Mesenchymal stem cell (in vitro differentiated cells and primary cell): ENCODE data around the gene ARSA.
A peak's percentile ranks its signal among the peaks of the same experiment; 100 is the strongest.
"Not testable (repeated sequence)": the region's sequence is repeated elsewhere in the genome, so short reads cannot be mapped to it uniquely, and the experiment has no call there.

Experiments
- DNase-seq: peaks from one replicate; pipeline ENCODE4 v3.0.0-alpha.2; 2013
- H2AFZ ChIP-seq: one replicate; pipeline ENCODE4 v1.6.1; 2013; ENCODE audit warnings: low read depth, mild to moderate bottlenecking, control low read depth, inconsistent platforms, low read length, moderate library complexity
- H2AK5ac ChIP-seq: 2 replicates; pipeline ENCODE4 v1.6.1; 2013; ENCODE audit warnings: low read length, moderate library complexity, mild to moderate bottlenecking, inconsistent platforms; ENCODE audit not compliant: severe bottlenecking
- H2BK120ac ChIP-seq: one replicate; pipeline ENCODE4 v1.6.1; 2013; ENCODE audit warnings: low read depth, mild to moderate bottlenecking, inconsistent platforms, low read length, moderate library complexity
- H2BK12ac ChIP-seq, 2 experiments: one replicate each; pipeline ENCODE4 v1.6.1; 2013; ENCODE audit warnings: inconsistent platforms in 2 of 2, low read length in 2 of 2, mild to moderate bottlenecking in 2 of 2, moderate library complexity in 2 of 2, control low read depth in 1 of 2
- H2BK15ac ChIP-seq: one replicate; pipeline ENCODE4 v1.6.1; 2013; ENCODE audit warnings: mild to moderate bottlenecking, low read depth, inconsistent platforms; ENCODE audit not compliant: poor library complexity, severe bottlenecking
- H2BK5ac ChIP-seq: 2 replicates; pipeline ENCODE4 v1.6.1; 2013; ENCODE audit warnings: low read depth, mild to moderate bottlenecking, low read length, control low read depth, inconsistent platforms; ENCODE audit not compliant: poor library complexity, severe bottlenecking
- H3K14ac ChIP-seq, 2 experiments: one replicate each; pipeline ENCODE4 v1.6.1; 2013; ENCODE audit warnings: inconsistent platforms in 2 of 2, low read length in 2 of 2, control low read depth in 1 of 2, mild to moderate bottlenecking in 1 of 2, moderate library complexity in 1 of 2
- H3K18ac ChIP-seq, 2 experiments: one replicate each; pipeline ENCODE4 v1.6.1; 2013; ENCODE audit warnings: inconsistent platforms in 2 of 2, low read length in 2 of 2, control low read depth in 1 of 2, low read depth in 1 of 2, mild to moderate bottlenecking in 1 of 2
- H3K23ac ChIP-seq, 2 experiments: one replicate each; pipeline ENCODE4 v1.6.1; 2013; ENCODE audit warnings: inconsistent platforms in 2 of 2, low read length in 2 of 2, mild to moderate bottlenecking in 2 of 2, moderate library complexity in 2 of 2, control low read depth in 1 of 2
- H3K27ac ChIP-seq: 2 replicates; pipeline ENCODE4 v1.5.1; 2013; ENCODE audit warnings: mild to moderate bottlenecking, moderate library complexity, low read length, control low read depth, inconsistent platforms; ENCODE audit not compliant: poor library complexity, severe bottlenecking
- H3K27me3 ChIP-seq, 2 experiments: 2 replicates each; pipeline versions ENCODE4 v1.6.1 to v1.7.0; 2013; ENCODE audit warnings: low read length in 2 of 2, mild to moderate bottlenecking in 2 of 2, moderate library complexity in 2 of 2, control low read depth in 1 of 2, inconsistent platforms in 1 of 2; ENCODE audit not compliant: control insufficient read depth in 1 of 2, insufficient read depth in 1 of 2
- H3K36me3 ChIP-seq, 2 experiments: 2 replicates each; pipeline versions ENCODE4 v1.6.1 to v1.7.0; 2013; ENCODE audit warnings: low read length in 2 of 2, control low read depth in 1 of 2, inconsistent platforms in 1 of 2, low read depth in 1 of 2, mild to moderate bottlenecking in 1 of 2; ENCODE audit not compliant: insufficient read depth in 2 of 2, control insufficient read depth in 1 of 2
- H3K4ac ChIP-seq, 2 experiments: one replicate each; pipeline ENCODE4 v1.6.1; 2013; ENCODE audit warnings: inconsistent platforms in 2 of 2, low read length in 2 of 2, mild to moderate bottlenecking in 2 of 2, moderate library complexity in 2 of 2, control low read depth in 1 of 2, low read depth in 1 of 2
- H3K4me1 ChIP-seq: 2 replicates; pipeline ENCODE4 v1.6.1; 2013; ENCODE audit warnings: low read depth, low read length, control low read depth; ENCODE audit not compliant: control insufficient read depth, insufficient read depth
- H3K4me2 ChIP-seq: 2 replicates; pipeline ENCODE4 v1.6.1; 2013; ENCODE audit warnings: low read length, mild to moderate bottlenecking, inconsistent platforms; ENCODE audit not compliant: poor library complexity, severe bottlenecking
- H3K4me3 ChIP-seq, 2 experiments: 2 replicates each; pipeline versions ENCODE4 v1.5.1 to v1.7.0; 2013; ENCODE audit warnings: low read length in 2 of 2, mild to moderate bottlenecking in 2 of 2, control low read depth in 1 of 2, low read depth in 1 of 2; ENCODE audit not compliant: insufficient read depth in 1 of 2
- H3K79me1 ChIP-seq: replicated peaks from 2 replicates; pipeline ENCODE4 v1.6.1; 2013; ENCODE audit warnings: mild to moderate bottlenecking, control low read depth, low read length, inconsistent platforms; ENCODE audit not compliant: poor library complexity, severe bottlenecking
- H3K9ac ChIP-seq: 2 replicates; pipeline ENCODE4 v1.7.0; 2013; ENCODE audit warnings: mild to moderate bottlenecking, low read length, moderate library complexity
- H3K9me3 ChIP-seq: 2 replicates; pipeline ENCODE4 v1.7.0; 2013; ENCODE audit warnings: mild to moderate bottlenecking, low read length; ENCODE audit not compliant: control insufficient read depth
- H4K8ac ChIP-seq: one replicate; pipeline ENCODE4 v1.6.1; 2013; ENCODE audit warnings: inconsistent platforms, mild to moderate bottlenecking, low read length, moderate library complexity
- H4K91ac ChIP-seq: one replicate; pipeline ENCODE4 v1.6.1; 2013; ENCODE audit warnings: mild to moderate bottlenecking, low read length, inconsistent platforms
- WGBS: methylation state at CpG from one replicate; pipeline ENCODE4 v1.1.7; 2013; ENCODE audit warnings: mixed read lengths; 5-methylcytosine and 5-hydroxymethylcytosine counted together

The ARSA gene

GRCh38 chr22:50660306-50660705, 32.4 kb upstream of the ARSA start:
- Histone ChIP-seq H2BK5ac (no peak overlapping the region), H3K4ac (no peak overlapping the region), H2BK12ac (no peak overlapping the region), H3K4me3 (no peak overlapping the region), H3K79me1 (no peaks in the 10 kb centered on the region), H2AK5ac (no peak overlapping the region), H3K23ac (no peak overlapping the region), H3K27ac (no peak overlapping the region), H3K18ac (no peak overlapping the region), H3K36me3 (no peaks in the 10 kb centered on the region), H3K4me2 (no peak overlapping the region), H3K9ac (no peak overlapping the region), H3K4me1 (peaks cover 9% of the 10 kb centered on the region), H2BK120ac (no peak overlapping the region), H4K8ac (no peak overlapping the region), H3K27me3 (peaks cover 0 to 3% of the 10 kb centered on the region in 2 experiments), H3K9me3 (no peaks in the 10 kb centered on the region), H4K91ac (no peak overlapping the region), H2AFZ (no peak overlapping the region), H3K14ac (no peak overlapping the region), H2BK15ac (no peak overlapping the region)
- DNase-seq = no peak

DNA sequence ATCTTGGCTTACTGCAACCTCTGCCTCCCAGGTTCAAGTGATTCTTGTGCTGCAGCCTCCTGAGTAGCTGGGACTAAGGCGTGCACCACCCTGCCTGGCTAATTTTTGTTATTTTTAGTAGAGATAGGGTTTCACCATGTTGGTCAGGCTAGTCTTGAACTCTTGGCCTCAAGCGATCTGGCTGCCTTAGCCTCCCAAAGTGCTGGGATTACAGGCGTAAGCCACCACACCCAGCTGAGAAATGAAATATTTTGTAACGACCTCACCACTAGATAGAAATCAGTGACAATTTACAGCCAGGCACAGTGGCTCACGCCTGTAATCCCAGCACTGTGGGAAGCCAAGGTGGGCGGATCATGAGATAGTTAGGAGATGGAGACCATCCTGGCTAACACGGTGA, 31.8 kb upstream of the ARSA start:
- not testable (repeated sequence) for H3K79me1 ChIP-seq, H3K4me3 ChIP-seq, H3K9ac ChIP-seq, H2AK5ac ChIP-seq, H3K4me1 ChIP-seq, H2AFZ ChIP-seq, H4K8ac ChIP-seq, DNase-seq, H4K91ac ChIP-seq, H3K18ac ChIP-seq, H3K14ac ChIP-seq, H2BK12ac ChIP-seq, H2BK15ac ChIP-seq, H3K27me3 ChIP-seq, H3K9me3 ChIP-seq, H3K4me2 ChIP-seq, H3K4ac ChIP-seq, H3K36me3 ChIP-seq, H3K23ac ChIP-seq, H3K27ac ChIP-seq, H2BK120ac ChIP-seq, H2BK5ac ChIP-seq
- 97% methylated on average over 5 of the region's 7 CpGs for WGBS

- no peak overlapping the region for H2BK5ac ChIP-seq
- no peaks in the 10 kb centered on the region for H3K9me3 ChIP-seq
- H3K14ac ChIP-seq = no peak overlapping the region
- no peak for DNase-seq
- peaks cover 0 to 11% of the 10 kb centered on the region in 2 experiments for H3K27me3 ChIP-seq
- no peak overlapping the region for H2BK15ac ChIP-seq
- no peak overlapping the region for H2AK5ac ChIP-seq
- no peak overlapping the region for H3K4ac ChIP-seq
- no peak overlapping the region for H2BK120ac ChIP-seq
- WGBS = 73% methylated on average over 4 of the region's 4 CpGs
- H3K23ac ChIP-seq = no peak overlapping the region
- no peak overlapping the region for H4K8ac ChIP-seq
- no peak overlapping the region for H3K4me3 ChIP-seq
- no peak overlapping the region for H4K91ac ChIP-seq
- no peak overlapping the region for H3K27ac ChIP-seq
- no peaks in the 10 kb centered on the region for H3K36me3 ChIP-seq
- H3K9ac ChIP-seq = no peak overlapping the region
- H3K4me1 ChIP-seq = peaks cover 9% of the 10 kb centered on the region
- no peak overlapping the region for H3K4me2 ChIP-seq
- no peak overlapping the region for H3K18ac ChIP-seq
- H3K79me1 ChIP-seq = no peaks in the 10 kb centered on the region
- no peak overlapping the region for H2AFZ ChIP-seq
- no peak overlapping the region for H2BK12ac ChIP-seq
Measured at GRCh38 chr22:50657925-50658324, 30.0 kb upstream of the ARSA start.

GRCh38 chr22:50656122-50657070, 28.4 kb upstream of the ARSA start:
- Histone ChIP-seq H4K8ac (peak overlapping the region; percentile 91), H3K4me2 (no peak overlapping the region), H2BK12ac (peak overlapping the region; percentile 17 to 76), H3K4me1 (peaks cover 9% of the 10 kb centered on the region), H2BK15ac (no peak overlapping the region), H2BK5ac (no peak overlapping the region), H3K9me3 (no peaks in the 10 kb centered on the region), H3K27me3 (peaks cover 0 to 18% of the 10 kb centered on the region in 2 experiments), H2BK120ac (no peak overlapping the region), H3K9ac (no peak overlapping the region), H4K91ac (peak overlapping the region; percentile 23), H3K4ac (peak overlapping the region in 1 of 2 experiments; percentile 28), H3K14ac (peak overlapping the region in 1 of 2 experiments; percentile 13), H3K18ac (peak overlapping the region; percentile 64 to 73), H2AK5ac (no peak overlapping the region), H3K4me3 (no peak overlapping the region), H3K23ac (no peak overlapping the region), H3K27ac (no peak overlapping the region), H3K79me1 (no peaks in the 10 kb centered on the region), H2AFZ (no peak overlapping the region), H3K36me3 (no peaks in the 10 kb centered on the region)
- 57% methylated on average over 23 of the region's 23 CpGs for WGBS
- DNase-seq = peak; percentile 76
